ENCODE data around the gene SLC35A2.

Gene SLC35A2

DNA sequence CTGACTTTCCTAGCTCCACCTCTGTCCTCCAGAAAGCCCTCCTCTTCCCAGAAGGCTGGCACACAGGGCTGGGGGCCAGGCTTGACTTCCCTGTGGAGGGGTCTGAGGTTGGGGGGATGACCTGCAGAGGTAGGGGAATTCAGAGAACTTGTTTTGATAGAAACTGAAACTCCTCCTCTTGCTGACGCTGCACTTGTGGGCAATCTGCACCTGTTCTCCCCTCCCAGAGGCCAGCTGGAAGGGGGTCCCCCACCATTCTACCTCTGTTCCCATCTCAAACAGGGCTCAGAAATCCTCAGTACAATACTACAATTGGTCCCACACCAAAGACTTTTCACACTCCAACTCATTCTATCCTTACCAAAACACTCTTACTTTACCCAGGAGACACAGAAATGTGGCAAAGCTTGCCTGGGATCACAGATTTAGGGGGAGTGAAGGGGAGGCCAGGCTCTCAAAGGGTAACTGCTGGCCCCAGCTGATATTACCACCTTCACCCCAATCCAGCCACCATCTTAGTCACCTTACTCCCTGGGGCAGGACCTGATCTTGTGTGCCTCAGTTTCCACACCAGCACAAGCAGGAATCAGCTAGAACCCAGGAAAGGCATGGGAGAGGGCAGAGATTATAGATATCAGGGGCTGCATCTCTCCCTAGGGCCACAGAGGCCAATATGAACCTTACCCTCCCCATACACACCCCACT lies 27.4 kb upstream of the SLC35A2 start:
- in situ Hi-C loops (cut with HindIII; ENCODE audit: low pct_unique_long_range_greater_than_20kb, low sequenced_read_pairs) = no loop called here
- no peak for TF ChIP-seq JUND (IDR thresholded peaks at IDR 0.05; ENCODE audit: low read depth)
- no peak for DNase-seq (ENCODE audit: low read depth in 1 of 2, low spot score in 1 of 2)

DNA sequence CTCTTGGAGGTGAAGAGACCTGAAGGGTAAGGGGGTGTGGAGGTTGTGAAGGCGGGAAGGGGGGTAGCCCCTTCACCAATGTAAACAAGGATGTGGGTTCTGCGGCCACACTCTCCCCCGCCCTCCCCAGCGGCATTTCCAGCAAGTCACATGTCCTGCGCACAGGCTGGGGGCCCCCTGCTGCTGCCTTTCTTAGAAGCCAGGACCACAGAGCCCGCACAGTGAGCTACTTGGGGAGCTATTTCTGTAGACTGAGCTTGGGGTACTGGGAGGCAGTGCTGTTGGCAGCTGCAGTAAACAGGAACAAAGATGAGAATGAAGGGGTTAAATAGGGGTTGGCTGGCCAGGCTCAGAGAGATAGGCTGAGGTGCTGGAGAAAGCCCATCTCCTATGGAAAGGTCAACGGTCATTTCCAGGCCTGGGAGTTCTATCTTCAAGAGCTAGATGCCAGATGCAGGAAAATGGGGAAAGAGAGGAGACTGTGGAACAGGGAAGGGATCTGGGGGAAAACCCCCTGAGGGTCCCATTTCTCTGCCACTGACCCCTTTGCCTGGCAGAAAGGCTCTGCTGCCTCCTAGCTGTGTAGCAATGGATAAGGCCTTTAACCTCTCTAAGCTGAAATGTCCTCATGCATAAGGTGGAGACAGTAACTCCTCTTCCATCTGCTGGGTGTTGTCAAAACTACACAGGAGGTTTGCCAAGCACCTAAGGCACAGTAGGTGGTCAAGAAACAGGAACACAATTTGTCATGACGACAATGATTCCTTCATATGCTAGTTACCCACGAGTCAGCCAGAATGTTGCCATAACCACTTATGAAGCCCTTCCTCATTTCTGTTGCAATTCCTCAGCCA lies 25.8 kb upstream of the SLC35A2 start:
- in situ Hi-C loops (cut with HindIII; ENCODE audit: low pct_unique_long_range_greater_than_20kb, low sequenced_read_pairs) = no loop called here
- DNase-seq (ENCODE audit: low read depth in 1 of 2, low spot score in 1 of 2) = no peak
- no peak for TF ChIP-seq JUND (IDR thresholded peaks at IDR 0.05; ENCODE audit: low read depth)

DNA sequence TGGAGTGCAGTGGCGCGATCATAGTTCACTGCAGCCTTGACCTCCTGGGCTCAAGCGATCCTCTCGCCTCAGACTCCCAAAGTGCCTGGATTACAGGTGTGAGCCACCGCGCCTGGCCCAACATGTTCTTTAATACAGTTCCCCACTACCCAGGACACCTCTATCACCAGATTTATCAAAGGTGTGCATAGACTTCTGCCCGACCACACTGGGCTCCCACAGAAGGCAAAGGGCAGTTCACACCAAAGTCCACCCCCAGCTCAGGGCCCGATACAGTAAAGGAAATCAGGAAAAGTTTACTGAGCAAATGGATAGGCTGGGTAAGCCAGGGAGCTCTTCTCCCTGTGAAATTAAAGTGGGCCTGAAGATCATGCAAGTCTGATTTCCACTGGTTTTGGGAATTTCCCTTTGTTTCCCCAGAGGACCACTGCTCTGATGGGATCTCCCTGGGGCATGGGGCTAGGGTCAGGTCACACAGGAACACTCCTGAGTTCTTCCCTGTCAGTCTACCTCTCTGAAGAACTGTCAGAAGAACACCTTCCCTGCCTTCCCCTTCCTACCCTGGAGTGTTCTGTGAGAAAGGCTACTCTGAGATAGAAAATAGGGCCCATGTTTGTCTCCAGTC lies 25.1 kb upstream of the SLC35A2 start:
- no peak for TF ChIP-seq JUND (IDR thresholded peaks at IDR 0.05; ENCODE audit: low read depth)
- in situ Hi-C loops (cut with HindIII; ENCODE audit: low pct_unique_long_range_greater_than_20kb, low sequenced_read_pairs) = no loop called here
- DNase-seq (ENCODE audit: low read depth in 1 of 2, low spot score in 1 of 2) = no peak

DNA sequence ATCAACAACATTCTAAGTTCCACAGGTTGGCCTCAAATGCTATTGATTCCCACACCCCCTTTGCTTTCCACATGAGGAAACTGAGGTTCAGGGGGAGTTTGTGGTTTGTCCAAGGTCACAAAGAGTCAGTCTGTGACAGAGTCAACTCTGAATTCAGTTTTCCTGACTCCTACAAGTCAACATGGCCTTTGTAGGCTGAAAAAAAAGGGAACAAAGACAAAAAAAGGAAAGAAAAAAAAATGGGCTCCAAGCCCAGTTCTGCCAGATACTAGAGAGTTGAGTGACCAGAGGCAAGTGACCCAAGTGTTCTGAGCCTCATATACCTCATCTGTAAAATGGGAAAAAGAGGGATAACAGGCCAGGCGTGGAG lies 23.8 kb upstream of the SLC35A2 start:
- TF ChIP-seq JUND (IDR thresholded peaks at IDR 0.05; ENCODE audit: low read depth) = no peak
- in situ Hi-C loops (cut with HindIII; ENCODE audit: low pct_unique_long_range_greater_than_20kb, low sequenced_read_pairs) = no loop called here
- no peak for DNase-seq (ENCODE audit: low read depth in 1 of 2, low spot score in 1 of 2)

DNA sequence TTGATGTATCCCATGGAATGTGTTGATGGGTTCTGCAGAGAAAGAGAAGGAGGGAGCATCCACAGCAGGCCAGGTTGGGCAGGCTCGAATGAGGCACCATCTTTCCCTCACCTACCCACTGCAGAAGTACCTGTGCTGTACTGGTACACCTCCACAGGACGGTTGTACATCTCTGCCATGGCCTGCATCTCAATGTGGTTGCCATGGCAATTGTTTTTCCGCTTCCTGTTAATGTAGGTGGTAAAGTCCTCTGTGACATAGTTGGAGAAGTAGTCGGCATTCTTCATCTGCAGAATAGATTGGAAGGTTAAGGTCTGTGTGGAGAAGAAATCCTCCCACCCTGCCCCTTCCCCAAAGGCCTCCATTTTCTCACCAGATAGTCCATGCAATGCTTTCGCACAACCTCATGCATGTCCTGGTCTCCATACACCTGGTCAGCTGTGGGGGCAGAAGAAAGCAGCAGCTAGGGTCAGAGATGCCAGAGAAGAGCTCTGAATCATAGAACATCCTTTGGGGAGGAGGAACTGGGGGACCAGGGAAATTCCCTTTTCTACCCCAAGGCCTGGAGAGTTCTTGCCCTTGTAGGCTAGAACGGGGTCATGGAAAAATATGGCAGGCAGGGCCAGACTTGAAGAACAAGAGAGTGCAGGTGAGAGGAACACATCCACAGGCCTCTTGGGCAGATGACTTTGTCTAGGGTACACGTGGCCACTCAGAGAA lies 23.3 kb upstream of the SLC35A2 start:
- no peak for DNase-seq (ENCODE audit: low read depth in 1 of 2, low spot score in 1 of 2)
- in situ Hi-C loops (cut with HindIII; ENCODE audit: low pct_unique_long_range_greater_than_20kb, low sequenced_read_pairs) = no loop called here
- TF ChIP-seq JUND (IDR thresholded peaks at IDR 0.05; ENCODE audit: low read depth) = no peak

DNA sequence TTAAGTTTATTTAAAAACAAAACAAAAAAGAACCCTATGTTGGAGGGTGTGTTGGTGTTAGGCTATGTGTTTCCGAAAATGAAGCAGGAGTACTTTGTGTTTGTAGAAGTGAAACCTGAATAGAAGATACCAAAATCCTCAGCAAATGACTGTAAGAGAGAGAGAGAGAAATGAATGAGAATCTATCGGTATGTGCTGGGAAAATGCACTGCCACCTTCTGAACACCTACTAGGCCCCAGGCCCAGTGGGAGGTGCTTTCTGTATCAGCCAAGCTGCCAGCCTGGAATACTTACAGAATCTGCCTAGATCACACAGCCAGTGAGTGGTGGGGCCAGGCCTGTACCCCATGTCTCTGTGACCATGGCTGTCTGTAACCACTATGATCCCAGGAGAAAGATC lies 22.3 kb upstream of the SLC35A2 start:
- in situ Hi-C loops (cut with HindIII; ENCODE audit: low pct_unique_long_range_greater_than_20kb, low sequenced_read_pairs) = no loop called here
- no peak for DNase-seq (ENCODE audit: low read depth in 1 of 2, low spot score in 1 of 2)
- TF ChIP-seq JUND (IDR thresholded peaks at IDR 0.05; ENCODE audit: low read depth) = no peak

DNA sequence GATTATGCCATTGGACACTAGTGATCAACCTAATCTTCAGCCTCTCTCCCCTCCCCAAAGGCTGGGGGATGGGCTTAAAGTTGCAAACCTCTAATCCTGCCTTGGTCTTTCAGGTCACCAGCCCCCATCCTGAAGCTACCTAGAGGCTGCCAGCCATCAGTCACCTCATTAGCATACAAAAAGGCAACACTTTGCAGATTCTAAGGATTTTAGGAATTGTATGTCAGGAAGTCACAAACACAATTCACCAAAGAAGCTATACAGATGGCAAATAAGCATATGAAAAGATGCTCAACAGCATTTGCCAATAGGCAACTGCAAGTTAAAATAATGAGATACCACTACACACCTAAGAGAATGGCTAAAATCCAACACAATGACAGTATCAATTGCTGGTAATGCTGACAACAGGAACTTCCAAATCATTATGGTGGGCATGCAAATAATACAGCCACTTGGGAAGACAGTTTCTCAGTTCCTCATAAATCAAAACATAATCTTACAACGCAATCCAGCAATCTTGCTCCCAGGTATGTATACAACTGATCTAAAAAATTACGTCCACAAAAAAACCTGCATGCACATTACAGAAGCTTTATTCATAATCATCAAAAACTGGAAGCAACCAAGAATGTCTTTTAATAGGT lies 16.4 kb upstream of the SLC35A2 start:
- no peak for TF ChIP-seq JUND (IDR thresholded peaks at IDR 0.05; ENCODE audit: low read depth)
- no peak for DNase-seq (ENCODE audit: low read depth in 1 of 2, low spot score in 1 of 2)
- in situ Hi-C loops (cut with HindIII; ENCODE audit: low pct_unique_long_range_greater_than_20kb, low sequenced_read_pairs) = no loop called here

DNA sequence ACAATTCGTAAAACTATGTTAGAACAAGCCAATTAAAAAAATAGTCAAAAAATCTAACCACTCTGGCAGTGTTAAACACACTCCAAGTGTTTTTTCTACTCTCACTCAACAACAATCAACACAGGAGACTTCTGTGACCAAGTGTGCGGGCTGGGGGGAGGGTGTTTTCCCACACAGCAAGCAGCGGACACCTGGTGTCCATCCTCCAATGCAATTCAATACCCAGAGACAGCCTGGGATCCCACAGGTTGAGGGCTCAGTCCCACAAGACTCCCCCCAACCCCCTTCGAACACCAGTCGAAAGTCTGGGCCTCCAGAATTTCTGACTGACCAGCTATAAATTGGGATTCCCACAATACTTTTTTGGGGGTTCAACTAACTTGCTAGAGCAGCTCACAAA lies 15.7 kb upstream of the SLC35A2 start:
- DNase-seq (ENCODE audit: low read depth in 1 of 2, low spot score in 1 of 2) = no peak
- in situ Hi-C loops (cut with HindIII; ENCODE audit: low pct_unique_long_range_greater_than_20kb, low sequenced_read_pairs) = no loop called here
- TF ChIP-seq JUND (IDR thresholded peaks at IDR 0.05; ENCODE audit: low read depth) = no peak

DNA sequence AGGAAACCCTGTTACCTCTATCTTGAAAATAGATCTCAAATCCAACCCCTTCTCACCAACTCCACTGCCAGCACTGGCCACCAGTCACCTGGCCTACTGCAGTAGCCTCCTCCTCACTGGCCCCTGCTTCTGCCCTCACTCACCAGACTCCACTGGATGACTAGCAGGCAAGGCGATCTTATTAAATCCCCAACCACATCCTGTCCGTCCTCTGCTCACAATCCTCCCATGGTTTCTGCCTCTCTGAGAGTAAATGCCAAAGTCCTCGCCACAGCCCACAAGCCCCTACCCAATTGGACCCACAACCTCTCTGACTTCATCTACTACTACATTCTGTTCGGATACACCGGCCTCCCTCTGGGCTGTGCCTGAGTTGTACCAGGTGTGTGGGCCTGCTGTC lies 12.8 kb upstream of the SLC35A2 start:
- no peak for TF ChIP-seq JUND (IDR thresholded peaks at IDR 0.05; ENCODE audit: low read depth)
- in situ Hi-C loops (cut with HindIII; ENCODE audit: low pct_unique_long_range_greater_than_20kb, low sequenced_read_pairs) = no loop called here
- no peak for DNase-seq (ENCODE audit: low read depth in 1 of 2, low spot score in 1 of 2)

DNA sequence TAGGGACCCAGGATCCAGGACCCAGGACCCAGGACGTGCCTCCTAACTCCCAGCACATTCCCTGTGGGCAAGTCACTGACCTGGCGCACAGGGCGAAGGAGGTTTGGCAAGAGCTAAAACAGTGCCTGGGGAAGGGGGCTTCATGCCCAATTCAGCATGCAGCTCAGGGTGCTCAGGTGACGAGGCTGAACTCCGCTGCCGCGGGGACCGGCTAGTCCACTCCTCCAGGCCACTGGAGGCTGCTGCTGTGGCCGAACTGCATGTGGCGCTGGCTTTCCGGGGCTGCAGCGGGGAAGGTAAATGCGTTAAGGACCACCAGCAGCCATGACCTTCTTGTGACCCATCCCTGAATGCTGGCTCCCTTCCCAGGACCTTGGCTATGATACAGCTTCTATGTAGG lies 12.3 kb upstream of the SLC35A2 start:
- in situ Hi-C loops (cut with HindIII; ENCODE audit: low pct_unique_long_range_greater_than_20kb, low sequenced_read_pairs) = no loop called here
- TF ChIP-seq JUND (IDR thresholded peaks at IDR 0.05; ENCODE audit: low read depth) = no peak
- DNase-seq (ENCODE audit: low read depth in 1 of 2, low spot score in 1 of 2) = no peak

DNA sequence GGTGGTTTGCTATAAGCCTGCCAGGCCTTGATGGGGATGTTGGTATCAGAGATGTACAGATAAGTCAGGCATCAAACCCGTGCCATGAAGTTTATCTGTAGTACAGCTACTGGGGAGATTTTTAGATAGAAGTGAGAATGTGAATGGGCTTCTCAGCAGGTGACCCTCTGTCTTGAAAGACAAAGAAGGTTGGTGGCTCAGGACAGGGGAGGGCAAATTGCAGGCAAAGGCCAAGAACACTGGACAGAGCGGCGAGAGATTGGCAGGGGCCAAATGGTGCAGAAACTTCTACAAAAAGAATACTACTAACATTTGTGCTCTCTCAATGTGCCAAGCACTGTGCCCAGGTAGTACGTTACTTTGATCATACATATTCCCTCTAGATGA lies 9.3 kb upstream of the SLC35A2 start:
- DNase-seq (ENCODE audit: low read depth in 1 of 2, low spot score in 1 of 2) = no peak
- in situ Hi-C loops (cut with HindIII; ENCODE audit: low pct_unique_long_range_greater_than_20kb, low sequenced_read_pairs) = no loop called here
- TF ChIP-seq JUND (IDR thresholded peaks at IDR 0.05; ENCODE audit: low read depth) = no peak
